ENCODE data around the gene PURB.

GRCh38 chr7:44911911-44912310, 26.6 kb upstream of the PURB start:
- TF ChIP-seq EP300 (IDR thresholded peaks at IDR 0.05) (no peak), CTCF (IDR thresholded peaks at IDR 0.05) (no peak)

All from sigmoid colon (tissue), 4 donors.